HEK293 (cell line): ENCODE results near the gene CSNK1G2.

Experiments used
- CTCF ChIA-PET: fragments of 350-600 bp; formaldehyde crosslinking; extraction: SDS; loops from one replicate; lab custom pipeline; 2021; ENCODE audit warnings: antibody characterized with exemption; lab: Yijun Ruan, JAX
- POLR2A ChIA-PET: fragments of 300-600 bp; formaldehyde crosslinking; extraction: SDS; loops from one replicate; lab custom pipeline; 2020; ENCODE audit warnings: antibody characterized with exemption, inconsistent platforms; lab: Yijun Ruan, JAX
- H3K27ac ChIP-seq: fragments of 200-500 bp; sonication (Bioruptor generic); 2 replicates; pipeline ENCODE4 v1.5.1; 2014; ENCODE audit warnings: low read depth, low read length, control low read depth, inconsistent platforms; ENCODE audit errors: extremely low read depth
- H3K36me3 ChIP-seq, 2 experiments: fragments of 200-500 bp in 1 of 2; sonication (Bioruptor generic) in 1 of 2; 1 replicate in 1 of 2; 2 replicates in 1 of 2; pipeline ENCODE4 v1.5.1; 2014 to 2017; ENCODE audit warnings: inconsistent platforms in 2 of 2, low read length in 2 of 2; ENCODE audit not compliant: control insufficient read depth in 2 of 2, insufficient read depth in 1 of 2
- H3K4me1 ChIP-seq: fragments of 200-500 bp; sonication (Bioruptor generic); 2 replicates; pipeline ENCODE4 v1.5.1; 2014; ENCODE audit warnings: mild to moderate bottlenecking, low read length, inconsistent platforms; ENCODE audit not compliant: control insufficient read depth, insufficient read depth
- H3K4me3 ChIP-seq: 2 replicates; pipeline ENCODE4 v1.5.1; 2011; ENCODE audit warnings: low read depth, mild to moderate bottlenecking, control low read depth, low read length, moderate library complexity
- H3K9me3 ChIP-seq: fragments of 200-500 bp; sonication (Bioruptor generic); 2 replicates; pipeline ENCODE4 v1.5.1; 2014; ENCODE audit warnings: low read depth, low read length, inconsistent platforms; ENCODE audit not compliant: control insufficient read depth, insufficient read depth
- EGR2 ChIP-seq: fragments of 450-650 bp; formaldehyde crosslinking; IDR thresholded peaks from 2 replicates; pipeline ENCODE4 v1.5.1; 2016; ENCODE audit warnings: low read depth, missing biosample characterization, missing genetic modification characterization
- GLI2 ChIP-seq: fragments of 450-650 bp; formaldehyde crosslinking; IDR thresholded peaks from 2 replicates; pipeline ENCODE4; 2017; ENCODE audit warnings: missing biosample characterization, missing genetic modification characterization, low read depth, borderline replicate concordance
- KLF10 ChIP-seq: fragments of 450-650 bp; IDR thresholded peaks from 2 replicates; pipeline ENCODE4 v1.5.1; 2018; ENCODE audit warnings: missing biosample characterization, mild to moderate bottlenecking, missing genetic modification characterization
- KLF8 ChIP-seq: fragments of 450-650 bp; formaldehyde crosslinking; IDR thresholded peaks from 2 replicates; pipeline ENCODE4 v1.5.1; 2016; ENCODE audit warnings: missing biosample characterization, missing genetic modification characterization
- RBAK ChIP-seq: fragments of 450-650 bp; formaldehyde crosslinking; IDR thresholded peaks from 2 replicates; pipeline ENCODE4 v1.5.1; 2016; ENCODE audit warnings: missing biosample characterization, missing genetic modification characterization
- REST ChIP-seq: fragments of 450-650 bp; formaldehyde crosslinking; IDR thresholded peaks from 2 replicates; pipeline ENCODE4 v1.5.1; 2016; ENCODE audit warnings: missing biosample characterization, missing genetic modification characterization
- SETDB1 ChIP-seq: IDR thresholded peaks from one replicate; pipeline ENCODE4 v1.6.1; 2017; ENCODE audit warnings: mild to moderate bottlenecking, low read length, moderate library complexity, mixed read lengths; ENCODE audit not compliant: insufficient read length
- ZBTB10 ChIP-seq: fragments of 450-650 bp; formaldehyde crosslinking; IDR thresholded peaks from 2 replicates; pipeline ENCODE4 v1.5.1; 2016; ENCODE audit warnings: missing biosample characterization, missing genetic modification characterization
- ZBTB26 ChIP-seq: fragments of 450-650 bp; formaldehyde crosslinking; optimal IDR thresholded peaks from 2 replicates; pipeline ENCODE3; 2016; ENCODE audit warnings: missing biosample characterization, mild to moderate bottlenecking, missing genetic modification characterization
- ZBTB49 ChIP-seq: fragments of 450-650 bp; formaldehyde crosslinking; IDR thresholded peaks from 2 replicates; pipeline ENCODE4 v1.5.1; 2016; ENCODE audit warnings: missing biosample characterization, missing genetic modification characterization, low read depth
- ZBTB8A ChIP-seq: fragments of 450-650 bp; formaldehyde crosslinking; IDR thresholded peaks from 2 replicates; pipeline ENCODE4 v1.5.1; 2016; ENCODE audit warnings: missing biosample characterization, missing genetic modification characterization
- ZNF114 ChIP-seq: fragments of 450-650 bp; formaldehyde crosslinking; IDR thresholded peaks from 2 replicates; pipeline ENCODE4 v1.5.0; 2017; ENCODE audit warnings: missing biosample characterization, missing genetic modification characterization
- ZNF121 ChIP-seq: fragments of 450-650 bp; formaldehyde crosslinking; IDR thresholded peaks from 2 replicates; pipeline ENCODE4 v1.5.1; 2016; ENCODE audit warnings: missing biosample characterization, missing genetic modification characterization
- ZNF174 ChIP-seq: fragments of 450-650 bp; formaldehyde crosslinking; IDR thresholded peaks from 2 replicates; pipeline ENCODE4 v1.5.0; 2017; ENCODE audit warnings: missing biosample characterization, mild to moderate bottlenecking, missing genetic modification characterization
- ZNF184 ChIP-seq: fragments of 450-650 bp; IDR thresholded peaks from 2 replicates; pipeline ENCODE4 v1.5.1; 2018; ENCODE audit warnings: missing biosample characterization, mild to moderate bottlenecking, missing genetic modification characterization
- ZNF239 ChIP-seq: fragments of 450-650 bp; formaldehyde crosslinking; IDR thresholded peaks from 2 replicates; pipeline ENCODE4 v1.5.1; 2016; ENCODE audit warnings: missing biosample characterization, missing genetic modification characterization
- ZNF350 ChIP-seq: fragments of 450-650 bp; formaldehyde crosslinking; IDR thresholded peaks from 2 replicates; pipeline ENCODE4 v1.5.0; 2017; ENCODE audit warnings: missing biosample characterization, mild to moderate bottlenecking, missing genetic modification characterization
- ZNF423 ChIP-seq: fragments of 450-650 bp; formaldehyde crosslinking; IDR thresholded peaks from 2 replicates; pipeline ENCODE4 v1.5.1; 2016; ENCODE audit warnings: missing biosample characterization, missing genetic modification characterization
- ZNF433 ChIP-seq: fragments of 450-650 bp; formaldehyde crosslinking; IDR thresholded peaks from 2 replicates; pipeline ENCODE4 v1.5.1; 2016; ENCODE audit warnings: missing biosample characterization, missing genetic modification characterization, low read depth
- ZNF558 ChIP-seq: fragments of 450-650 bp; formaldehyde crosslinking; IDR thresholded peaks from 2 replicates; pipeline ENCODE4 v1.5.1; 2016; ENCODE audit warnings: missing biosample characterization, missing genetic modification characterization
- ZNF561 ChIP-seq: fragments of 450-650 bp; IDR thresholded peaks from 2 replicates; pipeline ENCODE4 v1.5.1; 2018; ENCODE audit warnings: missing biosample characterization, missing genetic modification characterization, borderline replicate concordance
- ZNF571 ChIP-seq: fragments of 450-650 bp; formaldehyde crosslinking; IDR thresholded peaks from 2 replicates; pipeline ENCODE4 v1.5.0; 2017; ENCODE audit warnings: missing biosample characterization, missing genetic modification characterization
- ZNF600 ChIP-seq: fragments of 450-650 bp; formaldehyde crosslinking; IDR thresholded peaks from 2 replicates; pipeline ENCODE4 v1.5.1; 2016; ENCODE audit warnings: missing biosample characterization, missing genetic modification characterization
- ZNF677 ChIP-seq: fragments of 450-650 bp; IDR thresholded peaks from 2 replicates; pipeline ENCODE4 v1.5.0; 2018; ENCODE audit warnings: missing biosample characterization, mild to moderate bottlenecking, missing genetic modification characterization, moderate library complexity
- ZNF830 ChIP-seq: fragments of 450-650 bp; IDR thresholded peaks from 2 replicates; pipeline ENCODE4 v1.5.0; 2018; ENCODE audit warnings: missing biosample characterization, missing genetic modification characterization, low read depth, mild to moderate bottlenecking, moderate library complexity
- ZSCAN16 ChIP-seq: fragments of 450-650 bp; formaldehyde crosslinking; IDR thresholded peaks from 2 replicates; pipeline ENCODE4 v1.5.1; 2016; ENCODE audit warnings: missing biosample characterization, missing genetic modification characterization

Gene CSNK1G2

GRCh38 chr19:1914826-1915341 is 26.1 kb upstream of the CSNK1G2 start:
- no peaks in the 10 kb centered on the region for H3K9me3 ChIP-seq
- TF ChIP-seq ZNF600 (no peak), ZNF433 (no peak), ZBTB10 (tag by site-specific recombination) (no peak), KLF8 (no peak), ZNF114 (tag by site-specific recombination) (no peak), ZNF121 (tag by site-specific recombination) (no peak), EGR2 (tag by site-specific recombination) (peak; percentile 26; the same call in 1 of the 2 replicates)
- TF ChIP-seq, all 188 proteins: peak for 1
- Histone ChIP-seq H3K4me3 (no peak overlapping the region), H3K4me1 (no peaks in the 10 kb centered on the region; the same call in 1 of the 2 replicates), H3K36me3 (peaks cover 0 to 56% of the 10 kb centered on the region in 2 experiments; a peak in 2 of 3 replicates), H3K27ac (no peak overlapping the region)
- CTCF ChIA-PET = interaction anchor here (1.2 kb wide), 1 partner anchor 15 kb away, joined by 4 read pairs; no protein-coding TSS in a partner anchor
- POLR2A ChIA-PET = interaction anchor here (1.1 kb wide), 1 partner anchor 22 kb away, joined by 3 read pairs; no protein-coding TSS in a partner anchor

GRCh38 chr19:1917146-1917545 is 23.8 kb upstream of the CSNK1G2 start:
- H3K36me3 ChIP-seq = peaks cover 0 to 70% of the 10 kb centered on the region in 2 experiments; a peak in 2 of 3 replicates
- no peak overlapping the region for H3K4me3 ChIP-seq

More at GRCh38 chr19:1917146-1917545, 23.8 kb upstream of the CSNK1G2 start:
- CTCF ChIA-PET = interaction anchor here (1.0 kb wide), 1 partner anchor 11 kb away, joined by 3 read pairs; no protein-coding TSS in a partner anchor
- no peak for TF ChIP-seq ZBTB8A (tag by site-specific recombination)
- TF ChIP-seq ZNF174 = no peak
- no peak for TF ChIP-seq ZNF350 (tag by site-specific recombination)
- TF ChIP-seq REST (tag by site-specific recombination) = no peak
- TF ChIP-seq ZBTB26 (tag by site-specific recombination) = no peak
- no peak for TF ChIP-seq ZNF558
- TF ChIP-seq RBAK = no peak
- TF ChIP-seq ZNF423 (tag by site-specific recombination) = no peak
- TF ChIP-seq SETDB1 = no peak
- TF ChIP-seq ZBTB49 (tag by site-specific recombination) = no peak
- no peak for TF ChIP-seq ZNF561 (tag by site-specific recombination)
- TF ChIP-seq KLF10 (tag by site-specific recombination) = no peak
- no peak for TF ChIP-seq ZNF830
- no peak for TF ChIP-seq ZNF677 (tag by site-specific recombination)
- TF ChIP-seq ZNF571 = no peak
- no peak for TF ChIP-seq ZNF184
- no peak for TF ChIP-seq ZSCAN16 (tag by site-specific recombination)
- TF ChIP-seq GLI2 (tag by site-specific recombination) = no peak
- TF ChIP-seq ZNF239 (tag by site-specific recombination) = no peak
- POLR2A ChIA-PET = no interaction called here
- H3K4me1 ChIP-seq = no peaks in the 10 kb centered on the region
- H3K9me3 ChIP-seq = no peaks in the 10 kb centered on the region
- no peak overlapping the region for H3K27ac ChIP-seq
